ENCODE measurements around the gene FLOT1. TPM values are rescaled to one million over a fixed set of nuclear protein-coding genes. Genes with fewer than 3 reads are reported as not detected.

Gene FLOT1
- total and polyA plus RNA-seq, 9 of the 15 experiments (the other 6 are each of a cell fraction or from before 2014, with no cell fraction given) = 11.7 to 149 (median 118) TPM

GRCh38 chr6:30744054-30744805 lies 1.7 kb upstream of the FLOT1 start, which contains the start of gene IER3 (continued):
- TF ChIP-seq ZBTB26 (CRISPR knock-in tag; IDR thresholded peaks at IDR 0.05) = 0 out of 2 replicates have a peak, but pooled peaks have one; percentile 14
- 0 out of 2 replicates have a peak, but pooled peaks have one; percentile 1 for TF ChIP-seq JUND (IDR thresholded peaks at IDR 0.05; ENCODE audit: borderline replicate concordance, low read depth, low read length)
- no peak for TF ChIP-seq JUND (tag; IDR thresholded peaks at IDR 0.05; ENCODE audit: borderline replicate concordance, low read depth, low read length)
- TF ChIP-seq CUX1 (CRISPR knock-in tag; IDR thresholded peaks at IDR 0.05) = no peak
- TF ChIP-seq KLF1 (tag; IDR thresholded peaks at IDR 0.05) = no peak
- TF ChIP-seq PML (IDR thresholded peaks at IDR 0.05; ENCODE audit: low read length) = peak; percentile 87; the same call in 1 of the 2 replicates
- peak; percentile 29 for TF ChIP-seq HDAC3 (IDR thresholded peaks at IDR 0.05; ENCODE audit: borderline replicate concordance, partially characterized antibody)
- TF ChIP-seq EGR1 (conservative IDR thresholded peaks at IDR 0.05) = peak; percentile 81
- no peak; the same call in 1 of the 2 replicates for TF ChIP-seq ZNF239 (CRISPR knock-in tag; IDR thresholded peaks at IDR 0.05)
- peak; percentile 57; the same call in 1 of the 2 replicates for TF ChIP-seq ATF7 (IDR thresholded peaks at IDR 0.05)
- 0 out of 2 replicates have a peak, but pooled peaks have one; percentile 15 for TF ChIP-seq CBX5 (IDR thresholded peaks at IDR 0.05; ENCODE audit: borderline replicate concordance, low read depth)
- TF ChIP-seq GABPB1 (CRISPR knock-in tag; IDR thresholded peaks at IDR 0.05) = peak; percentile 73
- TF ChIP-seq GTF2A2 (tag; IDR thresholded peaks at IDR 0.05) = peak; percentile 86
- TF ChIP-seq ZNF57 (CRISPR knock-in tag; IDR thresholded peaks at IDR 0.05) = 0 out of 2 replicates have a peak, but pooled peaks have one; percentile 20
- peak; percentile 98 for TF ChIP-seq RBFOX2 (IDR thresholded peaks at IDR 0.05; ENCODE audit: low read depth, low read length)
- 0 out of 2 replicates have a peak, but pooled peaks have one; percentile 38 for TF ChIP-seq THAP12 (CRISPR knock-in tag; IDR thresholded peaks at IDR 0.05)
- no peak for TF ChIP-seq MTF1 (CRISPR knock-in tag; IDR thresholded peaks at IDR 0.05; ENCODE audit: borderline replicate concordance)
- no peak for TF ChIP-seq HDAC6 (IDR thresholded peaks at IDR 0.05; ENCODE audit: low read depth, low read length)
- TF ChIP-seq RBBP5 (IDR thresholded peaks at IDR 0.05; ENCODE audit: borderline replicate concordance, insufficient read depth, low read length, poor library complexity, severe bottlenecking) = peak; percentile 59
